IgD-negative memory B cell (primary cell): ENCODE results near the gene CNPY1. TPM values are rescaled to one million over a fixed set of nuclear protein-coding genes. Genes with fewer than 3 reads are reported as not detected.
A peak's percentile ranks its signal among the peaks of the same experiment; 100 is the strongest.
"Not testable (repeated sequence)": the region's sequence is repeated elsewhere in the genome, so short reads cannot be mapped to it uniquely, and the experiment has no call there.

Experiments used
- H3K27ac Mint-ChIP-seq, 3 donors: one replicate each; pipeline ENCODE4 v1.8.0; 2020 to 2022; ENCODE audit warnings: mild to moderate bottlenecking in 3 of 3, mixed read lengths in 3 of 3, moderate library complexity in 1 of 3
- H3K27me3 Mint-ChIP-seq: one replicate; pipeline ENCODE4 v1.8.0; 2021; ENCODE audit warnings: mixed read lengths
- H3K36me3 Mint-ChIP-seq: one replicate; pipeline ENCODE4 v1.8.0; 2020; ENCODE audit warnings: mild to moderate bottlenecking, mixed read lengths
- H3K4me1 Mint-ChIP-seq, 3 donors: one replicate each; pipeline ENCODE4 v1.8.0; 2020 to 2022; ENCODE audit warnings: mixed read lengths in 3 of 3, mild to moderate bottlenecking in 1 of 3
- H3K4me3 Mint-ChIP-seq, 4 donors: one replicate each; pipeline ENCODE4 v1.8.0; 2020 to 2022; ENCODE audit warnings: mild to moderate bottlenecking in 4 of 4, mixed read lengths in 4 of 4, moderate library complexity in 3 of 4
- H3K9me3 Mint-ChIP-seq, 3 donors: one replicate each; pipeline ENCODE4 v1.8.0; 2020 to 2021; ENCODE audit warnings: mixed read lengths in 3 of 3, mild to moderate bottlenecking in 1 of 3
- polyA plus RNA-seq: library from polyadenylated mRNA; unstranded; fragments of 300-500 nt; fragmentation: Illumina TruSeq; gene quantifications from one replicate; pipeline ENCODE4 v1.2.3, GENCODE V29; 2021

CNPY1 gene
- polyA plus RNA-seq, 1 donor from 2014 or later, result not detected

DNA sequence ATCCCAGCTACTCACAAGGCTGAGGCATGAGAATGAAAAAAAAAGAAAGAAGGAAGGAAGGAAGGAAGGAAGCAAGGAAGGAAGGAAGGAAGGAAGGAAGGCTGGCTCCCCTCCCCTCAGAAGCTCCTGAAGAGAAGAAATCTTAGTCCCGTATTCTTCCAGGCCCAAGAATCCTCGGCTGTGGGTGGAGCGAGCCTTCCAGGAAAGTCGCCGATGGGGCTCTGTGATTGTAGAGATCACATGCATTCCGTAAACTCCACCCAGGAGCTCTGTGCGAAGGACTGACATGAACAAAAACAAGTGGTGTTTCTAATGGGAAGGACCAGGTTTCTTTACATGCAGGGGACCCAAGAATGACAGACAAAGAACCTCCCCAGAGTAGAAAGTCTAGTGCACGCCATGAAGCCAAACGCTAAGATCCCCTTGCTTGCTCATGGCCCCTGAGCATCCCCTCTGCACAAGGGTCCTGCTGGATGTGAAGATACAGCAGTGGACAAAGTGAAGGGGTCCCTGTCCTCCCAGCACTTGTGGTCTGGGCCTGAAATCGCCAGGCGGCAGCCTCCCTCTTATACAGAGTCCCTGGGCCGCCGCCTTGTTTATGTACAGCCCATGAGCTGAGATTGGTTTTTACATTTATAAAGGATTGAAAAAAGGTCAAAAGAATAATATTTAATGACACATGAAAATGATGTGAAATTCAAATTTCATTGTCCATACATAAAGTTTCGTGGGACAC is 25.2 kb downstream of the CNPY1 start:
- H3K9me3 Mint-ChIP-seq, result no peaks in the 10 kb centered on the region
- peak overlapping the region in 1 of 4 donors; percentile 22 for H3K4me3 Mint-ChIP-seq
- no peaks in the 10 kb centered on the region for H3K4me1 Mint-ChIP-seq
- no peaks in the 10 kb centered on the region for H3K36me3 Mint-ChIP-seq
- no peak overlapping the region for H3K27ac Mint-ChIP-seq
- peaks cover 11% of the 10 kb centered on the region for H3K27me3 Mint-ChIP-seq

DNA sequence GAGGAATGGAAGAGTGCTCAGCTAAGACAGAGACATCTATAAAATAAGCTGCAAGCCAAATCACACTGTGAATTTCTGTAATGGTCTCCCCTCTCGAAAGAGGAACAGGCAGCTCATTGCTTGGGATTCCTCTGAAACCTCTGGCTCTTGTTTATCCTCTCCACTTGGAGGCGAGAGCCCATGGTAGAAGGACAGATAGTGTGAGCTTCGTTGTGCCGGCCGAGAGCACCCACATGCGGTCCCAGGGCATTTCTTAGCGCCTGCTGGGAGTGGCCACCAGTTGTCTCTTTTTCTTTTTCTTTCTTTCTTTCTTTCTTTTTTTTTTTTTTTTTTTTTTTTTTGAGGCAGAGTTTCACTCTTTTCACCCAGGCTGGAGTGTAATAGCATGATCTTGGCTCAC is 26.2 kb downstream of the CNPY1 start:
- Mint-ChIP-seq H3K27me3 (peaks cover 20% of the 10 kb centered on the region), H3K27ac (no peak overlapping the region), H3K4me3 (no peak overlapping the region), H3K4me1 (no peaks in the 10 kb centered on the region), H3K36me3 (no peaks in the 10 kb centered on the region), H3K9me3 (no peaks in the 10 kb centered on the region)

DNA sequence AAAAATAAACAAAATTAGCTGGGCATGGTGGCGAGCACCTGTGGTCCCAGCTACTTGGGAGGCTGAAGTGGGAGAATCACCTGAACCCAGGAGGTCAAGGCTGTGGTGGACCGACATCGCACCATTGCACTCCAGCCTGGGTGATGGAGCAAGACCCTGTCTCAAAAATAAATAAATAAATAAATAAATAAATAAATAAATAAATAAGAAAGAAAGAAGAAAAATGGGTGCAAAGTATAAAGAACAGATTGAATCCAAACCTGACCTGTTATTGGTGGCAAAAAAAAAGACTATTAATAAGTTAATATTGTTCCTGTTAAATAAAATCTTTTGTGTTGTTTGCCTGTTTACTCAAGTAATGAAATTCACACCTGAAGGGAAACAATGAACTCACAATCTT is 27.0 kb downstream of the CNPY1 start:
- H3K4me1 Mint-ChIP-seq, H3K36me3 Mint-ChIP-seq, H3K4me3 Mint-ChIP-seq, H3K27ac Mint-ChIP-seq, H3K9me3 Mint-ChIP-seq: not testable (repeated sequence)
- H3K27me3 Mint-ChIP-seq, result peaks cover 23% of the 10 kb centered on the region

- H3K4me1 Mint-ChIP-seq, result no peaks in the 10 kb centered on the region
- no peak overlapping the region for H3K27ac Mint-ChIP-seq
These were observed 27.7 kb downstream of the CNPY1 start for GRCh38 chr7:155518633-155519032.

DNA sequence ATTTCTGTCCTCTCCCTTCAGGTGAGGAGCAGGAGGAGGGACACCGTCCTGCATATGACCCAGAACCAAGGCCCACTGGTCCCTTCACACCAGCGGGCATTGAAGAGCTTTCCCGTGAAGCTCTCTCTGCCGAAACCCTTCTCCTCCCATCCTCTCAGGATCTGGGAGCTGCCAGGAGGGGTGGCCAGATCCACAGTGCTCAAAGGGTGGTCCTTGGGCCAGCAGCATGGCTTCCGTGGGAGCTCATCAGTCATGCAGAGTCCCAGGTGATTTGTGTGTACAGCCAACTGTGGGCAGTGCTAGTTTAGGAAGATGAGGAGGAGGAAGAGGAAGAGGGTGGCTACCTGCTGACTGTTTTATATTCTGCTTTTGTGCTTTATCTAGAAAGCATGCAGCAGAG is 28.4 kb downstream of the CNPY1 start:
- H3K27ac Mint-ChIP-seq, result no peak overlapping the region
- peaks cover 23% of the 10 kb centered on the region for H3K27me3 Mint-ChIP-seq
- no peak overlapping the region for H3K4me3 Mint-ChIP-seq
- no peaks in the 10 kb centered on the region for H3K9me3 Mint-ChIP-seq
- H3K4me1 Mint-ChIP-seq, result no peaks in the 10 kb centered on the region
- H3K36me3 Mint-ChIP-seq, result no peaks in the 10 kb centered on the region

More at GRCh38 chr7:155518633-155519032, 27.7 kb downstream of the CNPY1 start:
- Mint-ChIP-seq H3K4me3 (no peak overlapping the region), H3K9me3 (no peaks in the 10 kb centered on the region), H3K36me3 (no peaks in the 10 kb centered on the region), H3K27me3 (peaks cover 27% of the 10 kb centered on the region)

GRCh38 chr7:155517452-155517851 is 28.9 kb downstream of the CNPY1 start:
- peaks cover 25% of the 10 kb centered on the region for H3K27me3 Mint-ChIP-seq
- peaks cover 0 to 3% (median 0%) of the 10 kb centered on the region in 3 donors for H3K4me1 Mint-ChIP-seq
- H3K9me3 Mint-ChIP-seq, result no peaks in the 10 kb centered on the region
- H3K27ac Mint-ChIP-seq, result no peak overlapping the region
- no peaks in the 10 kb centered on the region for H3K36me3 Mint-ChIP-seq
- no peak overlapping the region for H3K4me3 Mint-ChIP-seq

- Mint-ChIP-seq H3K27me3 (peaks cover 29% of the 10 kb centered on the region), H3K4me3 (no peak overlapping the region), H3K9me3 (no peaks in the 10 kb centered on the region), H3K27ac (no peak overlapping the region), H3K36me3 (no peaks in the 10 kb centered on the region), H3K4me1 (peaks cover 0 to 6% (median 0%) of the 10 kb centered on the region in 3 donors)
These were observed 29.9 kb downstream of the CNPY1 start for GRCh38 chr7:155516466-155516865.

DNA sequence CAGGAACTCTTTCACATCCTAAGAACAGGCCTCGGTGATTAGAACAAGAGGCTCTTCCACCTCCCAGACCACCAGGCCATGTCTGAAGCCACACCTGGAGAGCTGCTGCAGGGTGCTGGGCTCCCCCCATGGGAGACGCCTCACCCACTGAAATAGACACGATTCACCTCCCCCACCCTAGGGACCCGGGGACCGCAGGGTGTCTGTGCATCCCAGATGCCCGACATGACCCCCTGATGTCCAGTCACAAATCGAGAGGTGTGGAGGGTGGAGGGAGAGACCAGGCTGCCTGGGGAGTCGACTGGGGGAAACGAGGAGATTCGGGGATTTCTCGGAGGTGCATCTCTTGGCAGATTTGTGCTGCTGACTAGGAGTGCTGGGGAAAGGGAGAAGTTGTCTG is 31.0 kb downstream of the CNPY1 start:
- Mint-ChIP-seq H3K27me3 (peaks cover 35% of the 10 kb centered on the region), H3K4me3 (no peak overlapping the region), H3K9me3 (peaks cover 0 to 2% (median 0%) of the 10 kb centered on the region in 3 donors), H3K36me3 (no peaks in the 10 kb centered on the region), H3K4me1 (peaks cover 0 to 6% (median 0%) of the 10 kb centered on the region in 3 donors), H3K27ac (no peak overlapping the region)

DNA sequence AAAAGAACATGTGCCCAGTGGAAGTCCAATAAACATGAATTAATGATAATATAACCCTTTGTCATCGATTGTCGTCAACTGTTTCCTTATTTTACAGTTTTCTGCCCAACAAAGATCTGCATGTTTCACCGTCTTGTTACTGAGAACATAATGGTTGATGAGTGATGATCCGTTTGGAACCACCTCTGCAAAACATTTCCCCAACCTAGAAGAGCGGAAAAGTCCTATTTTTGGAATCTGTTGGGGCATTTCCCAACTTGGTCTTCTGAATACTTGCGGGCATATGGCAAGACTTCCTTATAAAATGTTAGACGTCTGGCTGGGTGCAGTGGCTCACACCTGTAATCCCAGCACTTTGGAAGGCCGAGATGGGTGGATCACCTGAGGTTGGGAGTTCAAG is 32.1 kb downstream of the CNPY1 start:
- peaks cover under 1% of the 10 kb centered on the region for H3K36me3 Mint-ChIP-seq
- no peak overlapping the region for H3K4me3 Mint-ChIP-seq
- H3K27me3 Mint-ChIP-seq, result peaks cover 40% of the 10 kb centered on the region
- no peak overlapping the region for H3K27ac Mint-ChIP-seq
- peaks cover under 1 to 9% (median 4%) of the 10 kb centered on the region in 3 donors for H3K4me1 Mint-ChIP-seq
- peaks cover 0 to 4% (median under 1%) of the 10 kb centered on the region in 3 donors for H3K9me3 Mint-ChIP-seq

DNA sequence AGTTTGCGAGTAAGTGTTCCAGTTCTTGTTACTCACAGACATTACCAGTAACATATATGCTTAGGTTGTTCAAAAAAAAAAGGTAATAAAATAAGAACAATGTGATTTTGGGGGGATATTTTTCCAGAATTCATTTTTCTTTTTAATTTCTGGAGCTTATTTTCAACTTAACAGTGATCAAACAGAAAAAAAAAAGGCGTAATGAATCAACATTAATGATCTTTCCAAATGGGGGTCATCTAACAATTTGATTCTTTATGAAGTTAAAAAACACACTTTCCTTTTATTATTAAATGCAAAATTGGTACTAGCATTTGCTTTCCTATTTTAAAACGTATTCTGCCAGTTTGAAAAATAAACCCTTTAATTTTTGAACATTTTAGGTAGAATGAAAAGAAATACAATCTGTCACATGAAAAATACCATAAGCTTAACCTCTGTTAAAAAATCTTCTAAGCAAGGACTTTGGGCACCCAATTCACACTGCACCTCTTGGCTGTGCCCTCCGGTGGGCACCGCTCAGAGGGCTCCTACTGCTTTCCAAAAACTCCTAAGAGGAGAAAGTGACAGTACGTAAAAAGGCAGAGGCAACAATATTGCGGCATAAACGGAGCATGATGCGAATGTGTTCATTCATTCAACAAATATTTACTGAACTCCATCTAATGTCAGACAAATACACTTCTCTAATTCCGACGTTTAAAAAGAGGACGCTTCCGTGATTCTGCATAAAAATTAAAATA is 32.6 kb downstream of the CNPY1 start:
- Mint-ChIP-seq H3K4me1 (peaks cover 4 to 9% (median 9%) of the 10 kb centered on the region in 3 donors), H3K9me3 (peaks cover 0 to 9% (median 4%) of the 10 kb centered on the region in 3 donors), H3K27ac (no peak overlapping the region), H3K4me3 (no peak overlapping the region), H3K36me3 (peaks cover 4% of the 10 kb centered on the region), H3K27me3 (peaks cover 44% of the 10 kb centered on the region)

- H3K4me3 Mint-ChIP-seq, result no peak overlapping the region
- peaks cover 4% of the 10 kb centered on the region for H3K36me3 Mint-ChIP-seq
These were observed 34.0 kb downstream of the CNPY1 start for GRCh38 chr7:155512246-155512887.

DNA sequence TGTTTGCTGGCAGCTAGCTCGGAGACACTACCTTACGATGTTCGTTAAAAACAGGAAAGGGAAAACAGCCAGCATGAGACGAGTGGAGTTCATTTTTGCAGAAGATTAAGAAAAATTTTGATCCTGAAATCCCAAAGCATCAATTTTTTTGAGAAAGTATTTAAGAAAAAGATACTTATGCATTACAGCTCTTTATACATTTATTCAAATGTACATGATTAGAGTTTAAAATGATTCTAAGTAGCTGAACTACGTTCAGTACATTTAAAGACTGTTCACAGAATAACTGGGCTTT is 34.7 kb downstream of the CNPY1 start:
- H3K4me3 Mint-ChIP-seq, result peak overlapping the region in 1 of 4 donors; percentile 57
- H3K9me3 Mint-ChIP-seq, result peaks cover 0 to 14% (median 4%) of the 10 kb centered on the region in 3 donors
- peaks cover 57% of the 10 kb centered on the region for H3K27me3 Mint-ChIP-seq
- peak overlapping the region in 2 of 3 donors; percentile 67 to 95 for H3K27ac Mint-ChIP-seq
- H3K36me3 Mint-ChIP-seq, result peaks cover 8% of the 10 kb centered on the region
- peaks cover 4 to 20% (median 14%) of the 10 kb centered on the region in 3 donors for H3K4me1 Mint-ChIP-seq

More at GRCh38 chr7:155512246-155512887, 34.0 kb downstream of the CNPY1 start:
- Mint-ChIP-seq H3K27me3 (peaks cover 51% of the 10 kb centered on the region), H3K4me1 (peaks cover 4 to 15% (median 9%) of the 10 kb centered on the region in 3 donors), H3K27ac (peak overlapping the region in 2 of 3 donors; percentile 16 to 95), H3K9me3 (peaks cover 0 to 9% (median 4%) of the 10 kb centered on the region in 3 donors)

- Mint-ChIP-seq H3K27ac (peak overlapping the region; percentile 71 to 95 (median 93)), H3K36me3 (peaks cover 8% of the 10 kb centered on the region), H3K9me3 (peaks cover 0 to 14% (median 4%) of the 10 kb centered on the region in 3 donors), H3K4me3 (peak overlapping the region in 2 of 4 donors; percentile 41 to 57), H3K4me1 (peaks cover 4 to 21% (median 15%) of the 10 kb centered on the region in 3 donors), H3K27me3 (peaks cover 58% of the 10 kb centered on the region)
These were observed 35.2 kb downstream of the CNPY1 start for GRCh38 chr7:155510975-155511701.

- H3K4me3 Mint-ChIP-seq, result peak overlapping the region; percentile 27 to 88 (median 62)
- H3K9me3 Mint-ChIP-seq, result peaks cover 0 to 14% (median 4%) of the 10 kb centered on the region in 3 donors
- H3K36me3 Mint-ChIP-seq, result peaks cover 8% of the 10 kb centered on the region
- peaks cover 58% of the 10 kb centered on the region for H3K27me3 Mint-ChIP-seq
- peaks cover 6 to 21% (median 17%) of the 10 kb centered on the region in 3 donors for H3K4me1 Mint-ChIP-seq
- peak overlapping the region; percentile 18 to 93 (median 70) for H3K27ac Mint-ChIP-seq
These were observed 36.4 kb downstream of the CNPY1 start for GRCh38 chr7:155509725-155510551.
